Panc1 (cell line): ENCODE results near the gene AANAT. TPM values are rescaled to one million over a fixed set of nuclear protein-coding genes. Genes with fewer than 3 reads are reported as not detected.

ENCODE experiments used
- ATAC-seq: fragments of 200-7000 bp; cut with Tn5 transposase; 2 replicates; pipeline ENCODE4 v1.9.1; 2020; ENCODE audit warnings: mild to moderate bottlenecking, moderate library complexity
- BruUV-seq: library from RNA; stranded (reverse); fragments of 400-500 nt; replicated peaks from 2 replicates; lab custom pipeline; 2021; lab: Mats Ljungman, UMichigan
- CTCF ChIA-PET: fragments of 300-600 bp; sonication (Branson Sonifier 250); formaldehyde crosslinking; loops from one replicate; lab custom pipeline; 2022; ENCODE audit warnings: antibody characterized with exemption; lab: Charles Lee
- POLR2A ChIA-PET: fragments of 300-600 bp; sonication (Branson Sonifier 250); formaldehyde crosslinking; loops from one replicate; lab custom pipeline; 2022; ENCODE audit warnings: antibody characterized with exemption; lab: Charles Lee
- DNase-seq: peaks from one replicate; pipeline ENCODE4 v3.0.0-alpha.2; 2010; ENCODE audit warnings: low read depth, low spot score
- H3K27ac ChIP-seq: 2 replicates; pipeline ENCODE4 v1.5.1; 2011; ENCODE audit warnings: mild to moderate bottlenecking, low read length, inconsistent platforms
- H3K27me3 ChIP-seq: fragments of 200-500 bp; sonication (Bioruptor generic); 2 replicates; pipeline ENCODE4 v1.6.0; 2014; ENCODE audit warnings: low read length, inconsistent platforms; ENCODE audit not compliant: control insufficient read depth, insufficient read depth
- H3K36me3 ChIP-seq: fragments of 200-500 bp; sonication (Bioruptor generic); 2 replicates; pipeline ENCODE4 v1.5.1; 2014; ENCODE audit warnings: inconsistent platforms, mild to moderate bottlenecking, low read length, moderate library complexity; ENCODE audit not compliant: control insufficient read depth, insufficient read depth
- H3K4me1 ChIP-seq: 2 replicates; pipeline ENCODE4 v1.5.1; 2011; ENCODE audit warnings: inconsistent platforms, mild to moderate bottlenecking, low read length, moderate library complexity; ENCODE audit not compliant: control insufficient read depth, insufficient read depth
- H3K4me3 ChIP-seq, 2 experiments: 2 replicates each; pipeline ENCODE4 v1.5.1; 2011 to 2012; ENCODE audit warnings: low read depth in 2 of 2, low read length in 2 of 2, mild to moderate bottlenecking in 2 of 2, inconsistent platforms in 1 of 2, moderate library complexity in 1 of 2
- H3K9me3 ChIP-seq: fragments of 200-500 bp; sonication (Bioruptor generic); 2 replicates; pipeline ENCODE4 v1.5.1; 2014; ENCODE audit warnings: low read depth, mild to moderate bottlenecking, inconsistent platforms, low read length, moderate library complexity; ENCODE audit not compliant: control insufficient read depth, insufficient read depth
- CTCF ChIP-seq: fragments of 450-650 bp; IDR thresholded peaks from 2 replicates; pipeline ENCODE4 v1.5.1; 2017; ENCODE audit warnings: mild to moderate bottlenecking
- POLR2AphosphoS5 ChIP-seq: IDR thresholded peaks from 2 replicates; pipeline ENCODE4 v1.6.1; 2012; ENCODE audit warnings: mild to moderate bottlenecking, low read depth, low read length, moderate library complexity
- REST ChIP-seq, 2 experiments: IDR thresholded peaks; 2 replicates each; pipeline ENCODE4 v1.6.1; 2011 to 2012; ENCODE audit warnings: low read depth in 2 of 2, control low read depth in 1 of 2, low read length in 1 of 2, mild to moderate bottlenecking in 1 of 2, moderate library complexity in 1 of 2; ENCODE audit not compliant: insufficient read depth in 1 of 2
- SIN3A ChIP-seq: IDR thresholded peaks from 2 replicates; pipeline ENCODE4 v1.6.1; 2012; ENCODE audit warnings: low read depth, mild to moderate bottlenecking, low read length, moderate library complexity, borderline replicate concordance; ENCODE audit not compliant: insufficient read depth
- TCF7L2 ChIP-seq: IDR thresholded peaks from 2 replicates; pipeline ENCODE4 v1.6.1; 2011; ENCODE audit warnings: mild to moderate bottlenecking, low read depth, low read length, inconsistent platforms
- in situ Hi-C: cut with HindIII; loops from 2 replicates; pipeline ENCODE4 v1.10.0; 2016; ENCODE audit warnings: low sequenced_read_pairs, low pct_unique_long_range_greater_than_20kb
- intact Hi-C: fragments of 100-400 bp; cut with micrococcal nuclease; formaldehyde crosslinking; loops from one replicate; pipeline ENCODE4 v1.10.0; 2022; ENCODE audit not compliant: unreplicated experiment
- total RNA-seq: library from RNA; stranded (reverse); gene quantifications from one replicate; pipeline ENCODE4 v1.2.1, GENCODE V29; 2021; ENCODE audit not compliant: unreplicated experiment

The AANAT gene
- total RNA-seq, 1 experiment from 2014 or later: not detected

GRCh38 chr17:76476736-76477135 lies 9.3 kb downstream of the AANAT start:
- Histone ChIP-seq H3K4me1 (no peaks in the 10 kb centered on the region), H3K27ac (no peak overlapping the region), H3K36me3 (no peaks in the 10 kb centered on the region), H3K9me3 (no peaks in the 10 kb centered on the region), H3K27me3 (no peaks in the 10 kb centered on the region), H3K4me3 (no peak overlapping the region)
- intact Hi-C loops (no loop called here), in situ Hi-C loops (no loop called here)
- DNase-seq (no peak), ATAC-seq (no peak)
- ChIA-PET POLR2A (no interaction called here), CTCF (interaction anchor here (0.5 kb wide), 1 partner anchor 112 kb away, joined by 4 read pairs; no protein-coding TSS in a partner anchor)
- TF ChIP-seq SIN3A: no peak
- BruUV-seq: no TSS peak

- ChIA-PET CTCF (no interaction called here), POLR2A (interaction anchor here (0.6 kb wide), 1 partner anchor 451 kb away, joined by 7 read pairs; no protein-coding TSS in a partner anchor)
- ATAC-seq (no peak), DNase-seq (no peak)
- no peaks in the 10 kb centered on the region for H3K27me3 ChIP-seq
- TF ChIP-seq TCF7L2 (no peak), POLR2AphosphoS5 (no peak), CTCF (no peak), REST (IDR thresholded peaks at IDR 0.05; ENCODE audit: insufficient read depth in 1 of 2, low read depth in 2 of 2, low read length in 1 of 2) (no peak), SIN3A (no peak)
- in situ Hi-C loops (no loop called here), intact Hi-C loops (no loop called here)
- no TSS peak for BruUV-seq
- H3K36me3 ChIP-seq: no peaks in the 10 kb centered on the region
- no peaks in the 10 kb centered on the region for H3K9me3 ChIP-seq
- no peak overlapping the region for H3K4me3 ChIP-seq
- H3K4me1 ChIP-seq: no peaks in the 10 kb centered on the region
- no peak overlapping the region for H3K27ac ChIP-seq
Observed at GRCh38 chr17:76477576-76477975, 10.2 kb downstream of the AANAT start.

GRCh38 chr17:76478097-76478496 lies 10.7 kb downstream of the AANAT start:
- ATAC-seq: no peak
- POLR2A ChIA-PET: interaction anchor here (0.9 kb wide), 1 partner anchor 24 kb away, joined by 3 read pairs; no protein-coding TSS in a partner anchor

More at GRCh38 chr17:76478097-76478496, 10.7 kb downstream of the AANAT start:
- in situ Hi-C loops: no loop called here
- Histone ChIP-seq H3K36me3 (no peaks in the 10 kb centered on the region), H3K27ac (no peak overlapping the region), H3K4me3 (no peak overlapping the region), H3K27me3 (no peaks in the 10 kb centered on the region), H3K9me3 (no peaks in the 10 kb centered on the region), H3K4me1 (no peaks in the 10 kb centered on the region)
- DNase-seq: no peak
- intact Hi-C loops: no loop called here
- no TSS peak for BruUV-seq
- TF ChIP-seq POLR2AphosphoS5 (no peak), REST (IDR thresholded peaks at IDR 0.05; ENCODE audit: insufficient read depth in 1 of 2, low read depth in 2 of 2, low read length in 1 of 2) (no peak), TCF7L2 (no peak), CTCF (no peak), SIN3A (no peak)
- CTCF ChIA-PET: interaction anchor here (0.6 kb wide), 1 partner anchor 25 kb away, joined by 3 read pairs; no protein-coding TSS in a partner anchor
